ENCODE results near the gene DNAH5.
"Not testable (repeated sequence)": the region's sequence is repeated elsewhere in the genome, so short reads cannot be mapped to it uniquely, and the experiment has no call there.

DNAH5 gene

GRCh38 chr5:13830536-13830935, 114.0 kb downstream of the DNAH5 start:
- no peak for DNase-seq (ENCODE audit: low spot score)

GRCh38 chr5:13821366-13821765, 123.1 kb downstream of the DNAH5 start:
- DNase-seq (ENCODE audit: low spot score), result no peak

- DNase-seq (ENCODE audit: low spot score), result no peak
Measured at GRCh38 chr5:13816126-13816525, 128.4 kb downstream of the DNAH5 start.

- DNase-seq (ENCODE audit: low spot score), result no peak
Measured at GRCh38 chr5:13814301-13814700, 130.2 kb downstream of the DNAH5 start.

- DNase-seq (ENCODE audit: low spot score), result no peak
Measured at GRCh38 chr5:13809921-13810320, 134.6 kb downstream of the DNAH5 start.

GRCh38 chr5:13804336-13804735, 140.2 kb downstream of the DNAH5 start:
- DNase-seq (ENCODE audit: low spot score), result no peak

- not testable (repeated sequence) for DNase-seq (ENCODE audit: low spot score)
Measured at GRCh38 chr5:13798569-13798968, 145.9 kb downstream of the DNAH5 start.

- DNase-seq (ENCODE audit: low spot score), result no peak
Measured at GRCh38 chr5:13785781-13786415, 158.6 kb downstream of the DNAH5 start.

- no peak for DNase-seq (ENCODE audit: low spot score)
Measured at GRCh38 chr5:13783726-13784125, 160.8 kb downstream of the DNAH5 start.

GRCh38 chr5:13780081-13780480, 164.4 kb downstream of the DNAH5 start:
- no peak for DNase-seq (ENCODE audit: low spot score)

GRCh38 chr5:13773649-13774048, 170.8 kb downstream of the DNAH5 start:
- DNase-seq (ENCODE audit: low spot score), result no peak

GRCh38 chr5:13771011-13771571, 173.4 kb downstream of the DNAH5 start:
- no peak for DNase-seq (ENCODE audit: low spot score)

GRCh38 chr5:13766236-13766635, 178.3 kb downstream of the DNAH5 start:
- no peak for DNase-seq (ENCODE audit: low spot score)

GRCh38 chr5:13763719-13764118, 180.8 kb downstream of the DNAH5 start:
- DNase-seq (ENCODE audit: low spot score), result no peak

- DNase-seq (ENCODE audit: low spot score), result no peak
Measured at GRCh38 chr5:13749766-13750165, 194.7 kb downstream of the DNAH5 start.

GRCh38 chr5:13746026-13746425, 198.5 kb downstream of the DNAH5 start:
- DNase-seq (ENCODE audit: low spot score), result no peak

- no peak for DNase-seq (ENCODE audit: low spot score)
Measured at GRCh38 chr5:13745508-13745907, 199.0 kb downstream of the DNAH5 start.

GRCh38 chr5:13740471-13740870, 204.0 kb downstream of the DNAH5 start:
- no peak for DNase-seq (ENCODE audit: low spot score)

- DNase-seq (ENCODE audit: low spot score), result no peak
Measured at GRCh38 chr5:13739479-13739878, 205.0 kb downstream of the DNAH5 start.

GRCh38 chr5:13735691-13736090, 208.8 kb downstream of the DNAH5 start:
- no peak for DNase-seq (ENCODE audit: low spot score)

- DNase-seq (ENCODE audit: low spot score), result no peak
Measured at GRCh38 chr5:13731121-13731628, 213.3 kb downstream of the DNAH5 start.

- no peak for DNase-seq (ENCODE audit: low spot score)
Measured at GRCh38 chr5:13708906-13709305, 235.6 kb downstream of the DNAH5 start.

GRCh38 chr5:13708432-13708831, 236.1 kb downstream of the DNAH5 start:
- no peak for DNase-seq (ENCODE audit: low spot score)

- no peak for DNase-seq (ENCODE audit: low spot score)
Measured at GRCh38 chr5:13704396-13704795, 240.1 kb downstream of the DNAH5 start.
